ENCODE data around the gene PITX1. TPM values are rescaled to one million over a fixed set of nuclear protein-coding genes. Genes with fewer than 3 reads are reported as not detected.

The PITX1 gene
- total and polyA plus RNA-seq, 2 of the 13 experiments (the other 11 are each of a cell fraction or from before 2014, with no cell fraction given), result 11.7 to 20.2 TPM

GRCh38 chr5:135032999-135033861, 798 bp downstream of the PITX1 start (continued):
- TF ChIP-seq ZBTB40 (IDR thresholded peaks at IDR 0.05), result no peak
- TF ChIP-seq ZBTB40 (CRISPR knock-in tag; IDR thresholded peaks at IDR 0.05), result no peak
- TF ChIP-seq ZNF740 (CRISPR knock-in tag; IDR thresholded peaks at IDR 0.05), result no peak
- no peak for TF ChIP-seq KIAA2018 (CRISPR knock-in tag; IDR thresholded peaks at IDR 0.05; ENCODE audit: borderline replicate concordance)
- no peak for TF ChIP-seq ZNF773 (CRISPR knock-in tag; IDR thresholded peaks at IDR 0.05; ENCODE audit: borderline replicate concordance)
- no peak for TF ChIP-seq ZBTB46 (CRISPR knock-in tag; IDR thresholded peaks at IDR 0.05; ENCODE audit: borderline replicate concordance)
- TF ChIP-seq ZNF510 (CRISPR knock-in tag; IDR thresholded peaks at IDR 0.05; ENCODE audit: low read depth), result no peak
- no peak for TF ChIP-seq PRPF4 (IDR thresholded peaks at IDR 0.05; ENCODE audit: low read depth, low read length, poor library complexity, severe bottlenecking)
